ENCODE measurements around the gene NOP53. TPM values are rescaled to one million over a fixed set of nuclear protein-coding genes. Genes with fewer than 3 reads are reported as not detected.

Gene NOP53
- total and polyA plus RNA-seq, 2 donors (not counting 3 experiments of a cell fraction or from before 2014, with no cell fraction given): 119 to 150 TPM

DNA sequence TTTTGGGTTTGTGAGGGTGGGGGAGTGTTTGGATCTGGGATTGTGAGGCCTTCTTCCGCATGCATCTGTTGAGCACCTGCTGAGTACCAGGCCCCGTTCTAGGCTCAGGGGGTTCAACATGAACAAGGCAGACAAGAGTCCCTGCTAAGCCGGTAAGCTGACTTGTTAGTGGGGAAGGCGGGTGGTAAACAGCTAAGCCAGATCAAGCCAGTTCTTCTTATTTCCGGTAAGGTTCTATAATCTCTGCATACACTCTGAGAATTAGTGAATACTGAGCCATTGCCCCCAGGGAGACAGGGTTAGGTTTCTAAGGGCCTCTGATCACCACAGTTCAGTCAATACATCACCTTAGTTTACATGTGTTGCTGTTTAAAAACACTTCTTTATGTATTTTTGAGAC lies 42.0 kb upstream of the NOP53 start:
- Histone ChIP-seq H3K27ac (ENCODE audit: insufficient read depth, low read depth, low read length) (no peak overlapping the region), H3K36me3 (ENCODE audit: control insufficient read depth in 2 of 2, extremely low read depth in 1 of 2, insufficient read depth in 2 of 2, low read length in 2 of 2) (peaks cover 6 to 23% of the 10 kb centered on the region in 2 experiments), H2AFZ (ENCODE audit: low read depth, low read length) (no peak overlapping the region), H3K27me3 (ENCODE audit: control insufficient read depth in 2 of 2, insufficient read depth in 2 of 2, low read length in 2 of 2) (no peaks in the 10 kb centered on the region), H3K4me3 (replicated peaks in 1 of 3; ENCODE audit: insufficient read depth in 1 of 3, low read depth in 1 of 3, low read length in 3 of 3) (no peak overlapping the region), H3K4me1 (ENCODE audit: control insufficient read depth, extremely low read depth, insufficient read depth, low read length) (no peaks in the 10 kb centered on the region), H3K9me1 (replicated peaks; ENCODE audit: control insufficient read depth, extremely low read depth, insufficient read depth, low read length) (no peaks in the 10 kb centered on the region), H3K79me2 (ENCODE audit: control insufficient read depth, insufficient read depth, low read length) (no peaks in the 10 kb centered on the region), H4K20me1 (replicated peaks; ENCODE audit: control insufficient read depth, extremely low read depth, insufficient read depth, low read length) (no peaks in the 10 kb centered on the region), H3K9ac (replicated peaks; ENCODE audit: extremely low read depth, insufficient read depth, low read length) (no peak overlapping the region), H3K4me2 (ENCODE audit: insufficient read depth, low read length) (no peak overlapping the region), H3K9me3 (replicated peaks; ENCODE audit: control insufficient read depth, insufficient read depth, low read length) (no peaks in the 10 kb centered on the region)
- no TSS peak for BruUV-seq (replicated peaks)
- FAIRE-seq (no peak), DNase-seq (ENCODE audit: low read depth, low spot score) (no peak)
- TF ChIP-seq JUN (IDR thresholded peaks at IDR 0.05; ENCODE audit: borderline replicate concordance, insufficient read depth, insufficient read length, low read depth) (no peak), FOS (IDR thresholded peaks at IDR 0.05; ENCODE audit: borderline replicate concordance, insufficient read depth, low read length) (no peak), POLR2A (IDR thresholded peaks at IDR 0.05; ENCODE audit: low read depth, low read length) (no peak), POLR2AphosphoS5 (IDR thresholded peaks at IDR 0.05; ENCODE audit: insufficient read depth, low read depth, low read length) (no peak), MYC (IDR thresholded peaks at IDR 0.05; ENCODE audit: low read depth, low read length) (no peak), EZH2 (IDR thresholded peaks at IDR 0.05; ENCODE audit: borderline replicate concordance, low read depth, low read length, severe bottlenecking) (no peak)
- TF ChIP-seq, protein P1, sequence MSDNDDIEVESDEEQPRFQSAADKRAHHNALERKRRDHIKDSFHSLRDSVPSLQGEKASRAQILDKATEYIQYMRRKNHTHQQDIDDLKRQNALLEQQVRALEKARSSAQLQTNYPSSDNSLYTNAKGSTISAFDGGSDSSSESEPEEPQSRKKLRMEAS (IDR thresholded peaks at IDR 0.05; ENCODE audit: insufficient read depth, insufficient read length): no peak
- intact Hi-C loops (cut with micrococcal nuclease) (no loop called here), dilution Hi-C loops (cut with MboI; ENCODE audit: extremely low pct_ligation_motif_present, low sequenced_read_pairs) (no loop called here)
- POLR2A ChIA-PET: no interaction called here
- CTCF ChIA-PET: interaction anchor here (0.5 to 9.7 kb wide), 6 partner anchors 10 to 266 kb away, joined by 3 to 454 read pairs (median 6); partner anchors contain the start of gene EHD2

DNA sequence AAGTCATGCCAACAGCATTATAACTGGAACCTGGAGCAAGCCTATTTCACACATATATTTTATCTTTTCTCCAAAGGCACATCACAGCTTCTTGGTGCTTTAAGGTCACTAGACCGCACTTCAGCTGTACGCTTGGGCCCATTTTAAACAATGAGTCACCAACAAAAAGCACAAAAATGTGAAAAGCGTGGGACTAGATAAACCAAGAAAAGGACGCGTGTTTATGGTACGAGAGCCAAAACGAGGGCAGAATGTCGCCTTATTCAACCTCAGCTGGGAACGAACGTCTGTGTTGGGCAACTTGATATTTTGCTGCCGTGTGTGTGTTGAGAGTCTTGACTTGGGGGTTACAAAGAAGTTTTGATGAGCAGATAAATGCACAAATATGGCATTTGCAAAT lies 41.3 kb upstream of the NOP53 start:
- Histone ChIP-seq H2AFZ (ENCODE audit: low read depth, low read length) (no peak overlapping the region), H3K9me1 (replicated peaks; ENCODE audit: control insufficient read depth, extremely low read depth, insufficient read depth, low read length) (no peaks in the 10 kb centered on the region), H4K20me1 (replicated peaks; ENCODE audit: control insufficient read depth, extremely low read depth, insufficient read depth, low read length) (no peaks in the 10 kb centered on the region), H3K4me3 (replicated peaks in 1 of 3; ENCODE audit: insufficient read depth in 1 of 3, low read depth in 1 of 3, low read length in 3 of 3) (no peak overlapping the region), H3K79me2 (ENCODE audit: control insufficient read depth, insufficient read depth, low read length) (no peaks in the 10 kb centered on the region), H3K4me2 (ENCODE audit: insufficient read depth, low read length) (no peak overlapping the region), H3K9ac (replicated peaks; ENCODE audit: extremely low read depth, insufficient read depth, low read length) (no peak overlapping the region), H3K27ac (ENCODE audit: insufficient read depth, low read depth, low read length) (no peak overlapping the region), H3K4me1 (ENCODE audit: control insufficient read depth, extremely low read depth, insufficient read depth, low read length) (no peaks in the 10 kb centered on the region), H3K27me3 (ENCODE audit: control insufficient read depth in 2 of 2, insufficient read depth in 2 of 2, low read length in 2 of 2) (no peaks in the 10 kb centered on the region), H3K9me3 (replicated peaks; ENCODE audit: control insufficient read depth, insufficient read depth, low read length) (no peaks in the 10 kb centered on the region), H3K36me3 (ENCODE audit: control insufficient read depth in 2 of 2, extremely low read depth in 1 of 2, insufficient read depth in 2 of 2, low read length in 2 of 2) (peaks cover 2 to 17% of the 10 kb centered on the region in 2 experiments)
- TF ChIP-seq EZH2 (IDR thresholded peaks at IDR 0.05; ENCODE audit: borderline replicate concordance, low read depth, low read length, severe bottlenecking): no peak
- no peak for TF ChIP-seq POLR2A (IDR thresholded peaks at IDR 0.05; ENCODE audit: low read depth, low read length)
- no peak for TF ChIP-seq POLR2AphosphoS5 (IDR thresholded peaks at IDR 0.05; ENCODE audit: insufficient read depth, low read depth, low read length)
- TF ChIP-seq JUN (IDR thresholded peaks at IDR 0.05; ENCODE audit: borderline replicate concordance, insufficient read depth, insufficient read length, low read depth): no peak
- TF ChIP-seq MYC (IDR thresholded peaks at IDR 0.05; ENCODE audit: low read depth, low read length): no peak
- TF ChIP-seq, protein P2, sequence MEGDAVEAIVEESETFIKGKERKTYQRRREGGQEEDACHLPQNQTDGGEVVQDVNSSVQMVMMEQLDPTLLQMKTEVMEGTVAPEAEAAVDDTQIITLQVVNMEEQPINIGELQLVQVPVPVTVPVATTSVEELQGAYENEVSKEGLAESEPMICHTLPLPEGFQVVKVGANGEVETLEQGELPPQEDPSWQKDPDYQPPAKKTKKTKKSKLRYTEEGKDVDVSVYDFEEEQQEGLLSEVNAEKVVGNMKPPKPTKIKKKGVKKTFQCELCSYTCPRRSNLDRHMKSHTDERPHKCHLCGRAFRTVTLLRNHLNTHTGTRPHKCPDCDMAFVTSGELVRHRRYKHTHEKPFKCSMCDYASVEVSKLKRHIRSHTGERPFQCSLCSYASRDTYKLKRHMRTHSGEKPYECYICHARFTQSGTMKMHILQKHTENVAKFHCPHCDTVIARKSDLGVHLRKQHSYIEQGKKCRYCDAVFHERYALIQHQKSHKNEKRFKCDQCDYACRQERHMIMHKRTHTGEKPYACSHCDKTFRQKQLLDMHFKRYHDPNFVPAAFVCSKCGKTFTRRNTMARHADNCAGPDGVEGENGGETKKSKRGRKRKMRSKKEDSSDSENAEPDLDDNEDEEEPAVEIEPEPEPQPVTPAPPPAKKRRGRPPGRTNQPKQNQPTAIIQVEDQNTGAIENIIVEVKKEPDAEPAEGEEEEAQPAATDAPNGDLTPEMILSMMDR (IDR thresholded peaks at IDR 0.05; ENCODE audit: extremely low read depth in 1 of 2, insufficient read depth in 1 of 2, low read depth in 1 of 2, low read length in 2 of 2): no peak
- TF ChIP-seq, protein P1 (IDR thresholded peaks at IDR 0.05; ENCODE audit: insufficient read depth, insufficient read length): no peak
- no peak for TF ChIP-seq FOS (IDR thresholded peaks at IDR 0.05; ENCODE audit: borderline replicate concordance, insufficient read depth, low read length)
- TF ChIP-seq GATA2 (IDR thresholded peaks at IDR 0.05; ENCODE audit: insufficient read depth, insufficient read length, low read depth, low read length): no peak
- intact Hi-C loops (cut with micrococcal nuclease) (no loop called here), dilution Hi-C loops (cut with MboI; ENCODE audit: extremely low pct_ligation_motif_present, low sequenced_read_pairs) (no loop called here)
- POLR2A ChIA-PET: no interaction called here
- no peak for FAIRE-seq
- no TSS peak for BruUV-seq (replicated peaks)
- CTCF ChIA-PET: interaction anchor here (2.6 to 9.7 kb wide), 3 partner anchors 9 to 267 kb away, joined by 8 to 454 read pairs (median 20); partner anchors contain the start of gene EHD2
- no peak for DNase-seq (ENCODE audit: low read depth, low spot score)

All from endothelial cell of umbilical vein (primary cell).